Progenitor cell of endocrine pancreas (in vitro differentiated cells): Measurements from ENCODE around the gene KDM1A. TPM values are rescaled to one million over a fixed set of nuclear protein-coding genes. Genes with fewer than 3 reads are reported as not detected.

Source experiments
- DNase-seq: peaks from one replicate; pipeline ENCODE4 v3.0.0; 2021; ENCODE audit warnings: low spot score; ENCODE audit not compliant: unreplicated experiment
- H3K27ac Mint-ChIP-seq: 2 replicates; pipeline ENCODE4 v1.8.0; 2021; ENCODE audit warnings: mild to moderate bottlenecking, moderate library complexity, mixed read lengths
- H3K27me3 Mint-ChIP-seq: 2 replicates; pipeline ENCODE4 v1.8.0; 2021; ENCODE audit warnings: mixed read lengths
- H3K36me3 Mint-ChIP-seq: 2 replicates; pipeline ENCODE4 v1.8.0; 2022; ENCODE audit warnings: mixed read lengths; ENCODE audit not compliant: insufficient read depth
- H3K4me1 Mint-ChIP-seq: 2 replicates; pipeline ENCODE4 v1.8.0; 2021; ENCODE audit warnings: low read depth, mixed read lengths
- H3K4me3 Mint-ChIP-seq: 2 replicates; pipeline ENCODE4 v1.8.0; 2021; ENCODE audit warnings: low read depth, mild to moderate bottlenecking, moderate library complexity, mixed read lengths
- H3K9me3 Mint-ChIP-seq: 2 replicates; pipeline ENCODE4 v1.8.0; 2021; ENCODE audit warnings: low read depth, mixed read lengths
- total RNA-seq: library from RNA; stranded (reverse); gene quantifications from 2 replicates; pipeline ENCODE4 v1.2.1, GENCODE V29; 2021
- TF ChIP-seq, protein P1 (sequence below): fragments of 200-600 bp; sonication (generic); IDR thresholded peaks from one replicate; pipeline ENCODE4 v1.5.0; 2021; ENCODE audit warnings: antibody characterized with exemption, mild to moderate bottlenecking; ENCODE audit not compliant: unreplicated experiment

KDM1A gene
- total RNA-seq, 1 donor from 2014 or later: 197 TPM

DNA sequence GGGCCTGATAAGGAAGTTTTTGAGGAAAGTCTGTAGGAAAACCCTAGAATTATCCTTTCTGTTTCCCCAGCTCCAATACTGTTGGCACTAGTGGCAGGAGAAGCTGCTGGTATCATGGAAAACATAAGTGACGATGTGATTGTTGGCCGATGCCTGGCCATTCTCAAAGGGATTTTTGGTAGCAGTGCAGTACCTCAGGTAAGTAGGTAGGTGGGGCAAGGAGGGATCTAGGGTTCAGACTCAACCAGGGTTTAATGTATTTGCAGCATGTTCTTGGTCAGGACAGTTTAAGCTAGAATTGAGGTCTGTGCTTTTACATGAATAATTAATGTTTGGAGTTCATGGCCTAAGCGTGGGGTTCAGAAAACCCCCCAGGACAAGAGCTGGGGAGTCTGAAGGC, 62.1 kb downstream of the KDM1A start:
- Mint-ChIP-seq H3K4me3 (no peak overlapping the region), H3K4me1 (no peaks in the 10 kb centered on the region), H3K9me3 (no peaks in the 10 kb centered on the region), H3K27ac (peak overlapping the region; percentile 70), H3K36me3 (peaks cover 25% of the 10 kb centered on the region), H3K27me3 (no peaks in the 10 kb centered on the region)
- TF ChIP-seq, protein P1, sequence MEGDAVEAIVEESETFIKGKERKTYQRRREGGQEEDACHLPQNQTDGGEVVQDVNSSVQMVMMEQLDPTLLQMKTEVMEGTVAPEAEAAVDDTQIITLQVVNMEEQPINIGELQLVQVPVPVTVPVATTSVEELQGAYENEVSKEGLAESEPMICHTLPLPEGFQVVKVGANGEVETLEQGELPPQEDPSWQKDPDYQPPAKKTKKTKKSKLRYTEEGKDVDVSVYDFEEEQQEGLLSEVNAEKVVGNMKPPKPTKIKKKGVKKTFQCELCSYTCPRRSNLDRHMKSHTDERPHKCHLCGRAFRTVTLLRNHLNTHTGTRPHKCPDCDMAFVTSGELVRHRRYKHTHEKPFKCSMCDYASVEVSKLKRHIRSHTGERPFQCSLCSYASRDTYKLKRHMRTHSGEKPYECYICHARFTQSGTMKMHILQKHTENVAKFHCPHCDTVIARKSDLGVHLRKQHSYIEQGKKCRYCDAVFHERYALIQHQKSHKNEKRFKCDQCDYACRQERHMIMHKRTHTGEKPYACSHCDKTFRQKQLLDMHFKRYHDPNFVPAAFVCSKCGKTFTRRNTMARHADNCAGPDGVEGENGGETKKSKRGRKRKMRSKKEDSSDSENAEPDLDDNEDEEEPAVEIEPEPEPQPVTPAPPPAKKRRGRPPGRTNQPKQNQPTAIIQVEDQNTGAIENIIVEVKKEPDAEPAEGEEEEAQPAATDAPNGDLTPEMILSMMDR: peak; percentile 45
- no peak for DNase-seq

DNA sequence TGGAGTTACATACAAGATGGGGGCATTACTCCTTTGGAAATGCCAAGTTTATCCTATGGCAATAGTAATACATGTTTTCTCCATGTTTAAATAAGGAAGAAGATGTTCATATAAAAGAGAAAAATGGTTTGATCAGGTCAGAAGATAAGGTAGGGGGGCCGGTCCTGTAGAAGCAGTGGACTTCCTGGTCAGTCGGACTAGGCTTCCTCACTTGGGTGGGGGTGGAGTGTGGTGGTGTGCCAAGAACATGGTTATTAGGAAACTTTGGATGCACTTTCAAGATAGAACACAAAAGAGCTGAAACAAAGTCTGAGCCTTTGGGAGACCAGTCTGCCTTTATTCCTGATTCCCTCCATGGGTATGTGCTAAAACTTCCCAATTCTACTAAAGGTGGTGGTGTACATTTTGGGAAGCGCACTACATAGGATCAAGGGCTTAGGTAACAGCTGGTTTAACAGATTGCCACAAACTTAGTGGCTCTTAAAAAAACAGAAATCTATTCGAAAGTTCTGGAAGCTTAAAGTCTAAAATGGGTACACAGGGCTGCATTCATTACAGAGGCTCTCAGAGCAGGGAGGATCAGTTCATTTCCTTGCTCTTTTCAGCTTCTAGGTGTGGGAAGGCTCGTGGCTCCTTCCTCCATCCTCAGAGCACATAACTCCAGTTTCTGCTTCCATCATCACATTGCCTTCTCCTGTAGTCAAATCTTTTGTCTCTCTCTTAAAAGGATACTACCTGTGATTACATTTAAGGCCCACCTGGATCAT, 64.6 kb downstream of the KDM1A start:
- no peaks in the 10 kb centered on the region for H3K9me3 Mint-ChIP-seq
- DNase-seq: no peak
- no peaks in the 10 kb centered on the region for H3K27me3 Mint-ChIP-seq
- H3K27ac Mint-ChIP-seq: peak overlapping the region; percentile 67
- no peak overlapping the region for H3K4me3 Mint-ChIP-seq
- no peaks in the 10 kb centered on the region for H3K4me1 Mint-ChIP-seq
- peaks cover 30% of the 10 kb centered on the region for H3K36me3 Mint-ChIP-seq
- TF ChIP-seq, protein P1: no peak

DNA sequence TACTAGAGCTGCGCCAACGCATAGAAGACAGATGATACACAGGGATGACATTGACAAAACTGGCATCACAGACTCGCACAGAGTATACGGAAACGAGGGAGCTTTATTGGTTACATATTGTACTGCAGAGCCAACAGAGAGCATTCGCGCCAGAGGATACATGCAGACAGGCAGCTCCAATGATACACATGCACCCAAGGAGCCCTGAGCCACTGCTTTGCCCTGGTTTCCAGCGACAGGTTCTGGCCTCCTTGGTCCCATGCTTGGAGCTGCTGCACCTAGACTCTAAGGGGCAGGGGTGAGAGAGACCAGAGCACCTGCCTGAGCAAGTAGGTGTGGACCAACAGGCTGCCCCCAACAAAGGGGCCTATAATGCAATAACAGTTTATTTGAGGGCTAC, 65.6 kb downstream of the KDM1A start:
- DNase-seq: no peak
- H3K9me3 Mint-ChIP-seq: no peaks in the 10 kb centered on the region
- no peaks in the 10 kb centered on the region for H3K27me3 Mint-ChIP-seq
- peak overlapping the region; percentile 86 for H3K27ac Mint-ChIP-seq
- no peaks in the 10 kb centered on the region for H3K4me1 Mint-ChIP-seq
- H3K4me3 Mint-ChIP-seq: no peak overlapping the region
- TF ChIP-seq, protein P1: no peak
- peaks cover 27% of the 10 kb centered on the region for H3K36me3 Mint-ChIP-seq

DNA sequence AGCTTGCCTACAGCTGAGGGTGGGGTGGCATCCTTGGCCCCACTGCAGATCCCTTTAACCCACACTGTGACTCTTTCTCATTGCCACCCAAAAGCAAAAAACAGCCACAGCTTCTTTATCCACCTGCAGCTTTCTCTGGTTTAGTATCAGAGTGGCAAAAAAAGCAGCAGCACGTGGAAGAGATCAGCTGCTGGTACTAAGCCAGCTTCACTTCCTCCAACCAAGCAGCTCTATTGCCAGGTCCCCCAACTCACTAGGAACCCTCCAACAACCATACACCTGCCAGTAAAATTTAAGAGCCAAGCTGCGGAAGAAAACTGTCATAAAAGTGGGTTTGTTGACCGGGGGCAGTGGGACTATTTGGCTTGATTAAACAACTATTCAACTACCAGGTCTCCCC, 66.4 kb downstream of the KDM1A start:
- H3K4me3 Mint-ChIP-seq: no peak overlapping the region
- H3K9me3 Mint-ChIP-seq: no peaks in the 10 kb centered on the region
- TF ChIP-seq, protein P1: no peak
- H3K27me3 Mint-ChIP-seq: no peaks in the 10 kb centered on the region
- H3K4me1 Mint-ChIP-seq: no peaks in the 10 kb centered on the region
- no peak for DNase-seq
- peaks cover 28% of the 10 kb centered on the region for H3K36me3 Mint-ChIP-seq
- H3K27ac Mint-ChIP-seq: peak overlapping the region; percentile 83

DNA sequence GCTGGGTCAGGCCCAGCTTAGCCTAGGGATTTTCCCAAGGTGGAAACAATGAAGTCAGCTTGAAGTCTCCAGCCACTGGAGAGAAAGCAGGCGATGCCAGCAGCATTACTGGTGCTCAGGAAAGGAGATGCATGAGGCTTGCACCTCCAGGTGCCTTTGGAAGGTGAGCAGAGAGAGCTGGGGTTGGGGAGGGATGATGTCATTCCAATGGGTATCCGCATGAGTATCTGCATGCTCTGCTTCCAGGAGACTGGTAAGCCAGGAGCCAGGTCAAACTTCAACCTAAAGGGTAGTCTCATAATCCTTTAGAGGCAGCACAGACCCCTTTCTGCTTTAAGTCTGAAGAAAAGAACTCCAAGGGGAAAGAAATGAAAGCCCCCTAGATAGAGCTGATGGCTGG, 68.8 kb downstream of the KDM1A start:
- Mint-ChIP-seq H3K27ac (no peak overlapping the region), H3K4me1 (no peaks in the 10 kb centered on the region), H3K36me3 (peaks cover 30% of the 10 kb centered on the region), H3K27me3 (no peaks in the 10 kb centered on the region), H3K9me3 (no peaks in the 10 kb centered on the region), H3K4me3 (no peak overlapping the region)
- TF ChIP-seq, protein P1: no peak
- DNase-seq: no peak
